ENCODE results near the gene THEM4.

THEM4 gene

DNA sequence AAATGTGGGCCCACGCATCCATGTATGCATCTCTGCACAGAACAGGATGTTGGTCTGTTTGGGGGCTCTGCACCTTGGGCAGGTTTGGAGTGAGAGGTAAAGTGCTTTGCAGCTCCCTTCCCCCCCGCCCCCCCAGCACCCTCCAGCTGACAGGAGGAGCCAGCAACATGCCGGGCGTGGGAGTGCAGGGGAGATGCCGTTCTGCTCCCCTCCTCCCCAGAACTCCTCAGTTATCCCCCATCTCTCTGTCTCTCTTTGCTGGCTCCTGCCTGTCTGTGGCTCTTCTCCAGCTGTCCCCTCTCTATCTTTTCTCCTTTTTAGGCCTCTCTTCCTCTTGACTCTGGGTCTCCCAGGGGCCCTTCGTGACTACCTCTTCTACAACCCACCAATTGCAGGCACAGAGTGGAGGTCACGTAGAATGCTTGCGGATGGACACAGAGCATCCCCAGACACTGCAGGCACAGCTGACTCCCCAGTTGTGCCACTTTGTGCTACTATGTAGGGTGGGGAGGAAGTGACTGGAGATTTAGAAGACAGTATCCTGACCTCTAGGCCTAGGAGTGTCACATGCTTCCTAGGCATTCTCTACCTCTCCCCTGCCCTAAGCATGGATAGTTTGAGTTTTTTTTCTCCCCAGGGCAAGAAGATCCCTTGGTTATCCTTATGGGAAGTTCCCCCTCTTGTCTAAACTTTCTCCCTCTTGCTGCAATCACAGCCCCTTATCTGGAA, 76.0 kb downstream of the THEM4 start:
- DNase-seq, result no peak

DNA sequence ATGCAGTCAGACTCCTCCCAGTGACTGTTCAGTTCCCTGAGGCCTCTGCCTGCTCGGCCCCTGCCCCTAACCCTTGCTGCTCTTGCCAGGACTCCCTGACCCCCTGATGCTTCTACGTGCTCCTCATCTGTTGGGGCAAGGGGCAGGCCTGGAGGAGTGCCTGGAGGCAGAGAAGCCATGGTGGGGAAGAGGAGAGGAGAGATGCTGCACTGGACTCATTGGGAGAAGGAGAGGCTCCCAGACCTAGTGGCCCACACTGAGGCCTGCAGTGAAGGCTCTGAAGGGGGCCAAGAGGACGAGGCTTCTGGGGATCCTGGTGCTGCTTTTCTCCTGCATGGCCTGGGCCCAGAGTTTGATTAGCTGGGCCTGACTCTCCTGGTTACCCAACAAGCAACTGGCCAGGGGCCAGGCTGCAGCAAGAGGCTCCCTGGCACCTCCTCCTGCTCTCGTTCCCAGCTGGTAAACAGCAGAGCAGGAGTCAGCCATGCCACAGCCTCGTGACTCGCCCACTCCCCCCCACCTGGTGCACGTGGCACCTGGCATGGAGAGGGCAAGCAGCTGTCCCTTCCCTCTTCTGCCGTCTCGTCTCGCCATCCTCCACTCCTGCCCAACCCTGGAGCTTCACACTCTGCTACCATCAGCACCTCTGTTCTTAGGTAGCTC, 76.9 kb downstream of the THEM4 start:
- no peak for DNase-seq

DNA sequence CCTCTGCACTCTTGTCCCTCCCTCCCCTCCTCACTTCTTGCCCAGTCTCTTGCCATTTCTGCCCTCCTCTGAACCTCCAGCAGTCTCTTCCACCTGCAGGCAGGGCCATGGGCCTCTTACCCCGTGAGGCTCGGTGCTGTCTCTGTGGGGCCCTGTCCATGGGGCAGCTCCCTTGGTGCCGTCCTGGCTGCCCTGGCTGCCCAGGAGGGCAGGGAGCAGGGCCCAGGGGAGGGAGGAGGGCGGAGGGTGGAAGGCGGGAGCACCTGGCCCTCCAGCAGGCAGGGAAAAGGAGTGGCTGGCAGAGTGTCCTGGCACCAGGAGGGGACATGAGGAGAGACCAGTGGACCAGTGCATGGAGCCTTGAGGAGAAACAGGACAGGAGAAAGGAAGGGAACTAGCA, 77.7 kb downstream of the THEM4 start, which contains the start of gene RORC:
RORC (minus strand) TSS at position 198 of the 400 bp plus-strand sequence; CDS start at position 160, 38 bp downstream.
- DNase-seq, result no peak

DNA sequence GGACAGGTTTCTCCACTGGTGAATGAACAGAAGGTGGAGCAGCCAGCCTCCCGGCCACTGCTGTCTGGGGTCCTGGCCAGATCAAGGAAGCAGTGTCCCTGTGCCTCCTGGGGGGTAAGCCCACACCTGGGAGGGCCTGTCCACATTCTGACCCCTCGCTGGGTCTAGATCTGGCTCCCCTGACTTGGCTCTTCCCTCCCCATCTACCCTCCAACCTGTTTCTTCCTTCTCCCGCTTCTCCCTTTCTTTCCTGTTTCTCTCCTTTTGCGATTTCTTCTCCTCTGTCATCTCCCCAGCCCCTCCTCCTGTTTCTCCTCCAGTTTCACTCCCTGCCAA, 78.1 kb downstream of the THEM4 start:
- DNase-seq, result no peak

DNA sequence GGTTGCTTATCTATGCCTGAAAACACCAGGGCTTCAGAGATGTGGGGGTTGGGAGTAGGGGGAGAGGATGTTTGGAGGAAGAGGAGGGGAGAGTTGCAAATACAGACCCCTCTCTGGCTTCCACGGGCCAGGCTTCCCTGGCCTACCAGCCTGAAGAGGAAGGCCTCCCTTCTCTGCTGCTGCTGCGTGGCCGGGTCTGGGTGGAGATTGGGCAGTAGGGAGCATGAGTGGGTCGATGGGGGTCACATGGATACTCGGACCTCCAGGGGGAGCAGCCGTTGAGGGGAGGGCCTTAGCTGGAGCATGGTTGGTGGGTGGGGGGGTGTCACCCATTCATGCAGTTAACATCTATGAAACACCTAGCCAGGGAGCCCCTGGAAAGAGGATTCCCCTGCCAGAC, 79.3 kb downstream of the THEM4 start:
- DNase-seq, result no peak

DNA sequence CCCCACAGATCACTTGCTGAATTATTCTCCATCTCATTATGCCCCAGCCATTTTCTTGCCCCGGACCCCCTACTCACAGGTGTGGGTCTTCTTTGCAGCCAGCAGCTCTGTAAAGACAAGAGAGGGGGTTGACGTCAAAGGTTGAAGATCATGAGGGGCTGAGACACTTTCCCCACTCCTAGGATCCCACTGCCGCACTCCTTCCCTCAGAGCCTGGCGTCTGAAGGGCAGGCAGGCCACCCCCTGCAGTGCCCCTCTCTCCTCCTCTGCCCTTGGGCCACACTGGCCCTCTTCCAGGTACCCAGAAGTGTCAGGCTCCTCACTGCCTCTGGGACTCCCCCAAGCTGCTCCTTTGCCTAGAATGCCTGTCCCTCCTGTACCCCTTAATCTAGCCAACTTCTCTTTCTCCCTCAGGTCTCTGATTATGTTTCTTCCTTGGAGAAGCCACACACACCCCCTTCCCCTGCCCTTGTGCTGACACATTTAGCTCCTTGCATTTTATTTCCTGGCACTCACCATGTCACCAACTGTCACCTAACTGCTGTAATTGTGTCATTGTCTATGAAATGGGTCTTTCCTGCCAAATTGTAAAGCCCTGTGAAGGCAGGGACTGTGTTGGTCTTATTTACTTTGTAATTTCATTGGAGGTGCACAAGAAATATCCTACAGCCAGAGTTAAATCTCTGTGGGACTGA, 79.8 kb downstream of the THEM4 start:
- no peak for DNase-seq

DNA sequence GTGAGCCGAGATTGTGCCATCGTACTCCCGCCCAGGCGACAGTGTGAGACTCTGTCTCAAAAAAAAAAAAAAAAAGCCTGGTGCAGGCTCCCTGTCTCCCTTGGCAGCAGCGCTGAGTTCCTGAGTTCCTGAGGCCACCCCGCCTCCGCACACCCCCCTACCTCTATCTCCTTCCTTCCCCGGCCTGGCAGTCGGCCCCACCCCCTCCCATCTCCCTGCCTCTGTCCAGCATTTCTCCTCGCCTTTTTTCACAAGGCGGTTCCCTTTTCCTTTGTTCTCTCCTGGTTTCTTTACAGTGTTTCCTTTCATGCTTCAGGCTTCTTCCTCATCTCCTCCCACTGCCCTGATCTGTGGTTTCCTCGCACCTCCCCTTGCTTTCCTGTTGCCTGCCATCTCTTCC, 80.4 kb downstream of the THEM4 start:
- no peak for DNase-seq

DNA sequence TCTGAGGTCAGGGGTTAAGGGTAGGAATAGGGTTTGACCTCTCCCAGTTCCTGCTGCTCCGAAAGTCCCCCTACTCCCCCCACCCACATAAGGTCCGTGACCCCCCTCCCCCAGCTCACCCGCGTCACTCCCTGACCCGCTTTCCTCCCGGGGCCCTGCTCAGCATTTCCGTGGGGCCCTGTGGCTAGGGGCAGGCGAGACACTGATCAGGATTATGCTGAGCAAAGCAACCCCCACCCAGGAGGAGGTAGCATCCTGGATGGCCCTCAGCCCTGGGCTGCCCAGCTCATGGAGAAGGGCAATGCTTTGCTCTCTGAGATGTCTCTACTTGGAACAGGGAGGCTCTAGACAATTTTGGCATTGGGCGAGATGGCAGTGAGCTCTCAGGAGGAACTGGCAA, 81.5 kb downstream of the THEM4 start:
- no peak for DNase-seq

DNA sequence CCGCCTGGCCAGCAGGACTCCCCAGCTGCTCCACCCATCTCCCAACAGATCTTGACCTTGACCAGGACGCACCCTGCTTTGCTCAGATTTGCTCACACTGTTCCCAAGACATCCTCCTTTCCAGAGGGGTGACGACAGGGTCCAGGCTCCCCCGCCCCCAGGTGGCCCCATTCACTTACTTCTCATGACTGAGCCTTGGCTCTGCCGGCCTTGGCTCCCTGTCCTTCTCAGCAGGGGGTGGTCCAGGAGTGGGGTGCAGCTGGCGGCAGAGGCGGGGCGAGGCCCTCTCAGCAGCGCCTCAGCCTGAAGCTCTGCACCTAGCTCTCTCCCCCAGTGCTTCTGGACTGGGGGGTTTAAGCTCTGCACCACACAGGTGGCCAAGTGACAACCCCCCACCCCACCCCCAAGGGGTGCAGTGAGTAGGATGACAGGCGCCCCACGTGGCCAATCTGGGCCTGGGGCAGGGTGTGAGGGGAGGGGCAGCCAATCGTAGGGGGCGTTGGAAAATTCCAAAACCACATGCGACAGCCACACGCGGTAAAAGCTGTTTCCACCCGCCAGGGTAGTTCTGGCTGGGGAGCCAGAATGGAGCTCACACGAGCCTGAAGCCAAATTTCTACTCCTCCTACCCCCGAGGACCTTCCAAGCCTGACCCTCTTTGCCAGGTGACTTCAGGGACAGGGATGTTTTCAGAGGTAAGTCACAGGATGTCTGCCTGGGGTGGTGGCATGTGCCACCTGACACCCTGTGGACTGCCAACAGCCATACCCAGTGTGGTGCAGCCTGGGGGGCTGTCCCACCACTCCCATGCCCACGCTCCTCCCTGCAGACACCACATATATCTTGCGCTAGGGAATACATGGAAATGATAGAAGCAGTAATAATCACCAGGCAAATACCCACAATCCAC, 83.3 kb downstream of the THEM4 start:
- no peak for DNase-seq

DNA sequence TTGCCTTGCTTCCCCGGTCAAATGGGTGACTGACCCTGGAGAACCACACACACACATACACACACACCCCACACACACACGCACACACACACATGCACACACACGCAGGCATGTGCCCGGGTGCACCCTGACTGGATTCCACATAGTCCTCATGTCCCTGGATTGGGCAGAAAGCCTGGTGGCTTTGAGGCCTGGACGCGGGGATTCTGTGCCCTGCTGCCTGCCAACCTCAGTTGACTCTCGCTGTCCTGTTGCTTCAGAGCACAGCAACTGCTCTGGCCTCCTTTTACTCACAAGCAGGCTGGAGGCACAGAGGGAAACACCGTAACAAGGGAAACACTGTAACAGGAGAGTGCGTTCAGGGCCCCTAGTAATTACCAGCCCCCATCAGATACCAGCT, 84.1 kb downstream of the THEM4 start:
- DNase-seq, result no peak

Measured in NCI-H1436 treated with DMSO at 0.1 percent for 48 hours (cell line).